ENCODE data around the gene NINL.

- no peak for TF ChIP-seq CTCF (IDR thresholded peaks at IDR 0.05)
- no peak for TF ChIP-seq POLR2A (IDR thresholded peaks at IDR 0.05)
These were observed 91.4 kb downstream of the NINL start for GRCh38 chr20:25493748-25494505.
